Measurements from ENCODE around the gene SLC25A10. TPM values are rescaled to one million over a fixed set of nuclear protein-coding genes. Genes with fewer than 3 reads are reported as not detected.

The SLC25A10 gene
- total and polyA plus RNA-seq, 10 of the 15 experiments (the other 5 are each of a cell fraction or from before 2014, with no cell fraction given) = 0.11 to 72.7 (median 22.3) TPM

GRCh38 chr17:81711814-81712467 lies at the start of gene SLC25A10 (continued):
- TF ChIP-seq ZBED1 (IDR thresholded peaks at IDR 0.05; ENCODE audit: borderline replicate concordance) (no peak), RELB (IDR thresholded peaks at IDR 0.05; ENCODE audit: low read depth) (0 out of 2 replicates have a peak, but pooled peaks have one; percentile 7), STAT1 (conservative IDR thresholded peaks at IDR 0.05) (no peak), ZBTB4 (CRISPR knock-in tag; IDR thresholded peaks at IDR 0.05) (no peak), DPF2 (IDR thresholded peaks at IDR 0.05) (peak; percentile 84), PAX8 (IDR thresholded peaks at IDR 0.05) (no peak), PML (IDR thresholded peaks at IDR 0.05; ENCODE audit: low read length) (0 out of 2 replicates have a peak, but pooled peaks have one; percentile 44), EGR1 (IDR thresholded peaks at IDR 0.05; ENCODE audit: borderline replicate concordance in 1 of 2, low read depth in 2 of 2, low read length in 2 of 2) (0 out of 3 replicates have a peak, but pooled peaks of 1 of the 2 experiments have one; percentile 41), NFYB (IDR thresholded peaks at IDR 0.05; ENCODE audit: insufficient read depth, low read depth, low read length) (0 out of 2 replicates have a peak, but pooled peaks have one; percentile 46), PRDM15 (CRISPR knock-in tag; IDR thresholded peaks at IDR 0.05) (no peak), SMAD1 (IDR thresholded peaks at IDR 0.05; ENCODE audit: low read depth, partially characterized antibody) (no peak), JUNB (IDR thresholded peaks at IDR 0.05) (no peak), ZBTB11 (CRISPR knock-in tag; IDR thresholded peaks at IDR 0.05) (no peak), SUZ12 (IDR thresholded peaks at IDR 0.05; ENCODE audit: unreplicated experiment) (no peak), ZNF207 (IDR thresholded peaks at IDR 0.05; ENCODE audit: borderline replicate concordance) (peak; percentile 83; the same call in 1 of the 2 replicates), RB1 (IDR thresholded peaks at IDR 0.05; ENCODE audit: borderline replicate concordance) (0 out of 2 replicates have a peak, but pooled peaks have one; percentile 76), CEBPB (IDR thresholded peaks at IDR 0.05; ENCODE audit: borderline replicate concordance in 1 of 2, low read depth in 2 of 2, low read length in 2 of 2) (no peak)

Data from GM12878 (cell line).